ENCODE measurements around the gene SLC8A2. TPM values are rescaled to one million over a fixed set of nuclear protein-coding genes. Genes with fewer than 3 reads are reported as not detected.

The SLC8A2 gene
- total and polyA plus RNA-seq, 2 of the 4 experiments (the other 2 are of a cell fraction), result 0.05 TPM; not detected in 1

GRCh38 chr19:47458672-47459071, 13.0 kb downstream of the SLC8A2 start:
- H3K4ac ChIP-seq (ENCODE audit: low read depth, low read length), result no peak overlapping the region
- 22% methylated on average over 4 of the region's 5 CpGs; no CpG with 5 or more reads in 1 of the 2 experiments for WGBS, 2 experiments (ENCODE audit: extremely low coverage in 2 of 2, insufficient read length in 1 of 2)
- no peak for TF ChIP-seq RAD21 (IDR thresholded peaks at IDR 0.05; ENCODE audit: low read length)
- no peak for TF ChIP-seq CTCF (conservative IDR thresholded peaks at IDR 0.05; ENCODE audit: low read depth, low read length)
- no peak for TF ChIP-seq RCOR1 (IDR thresholded peaks at IDR 0.05; ENCODE audit: insufficient replicate concordance, low read length)
- no peak for TF ChIP-seq RFX5 (IDR thresholded peaks at IDR 0.05; ENCODE audit: low read depth, low read length)
- TF ChIP-seq ELK1 (IDR thresholded peaks at IDR 0.05; ENCODE audit: borderline replicate concordance, low read depth, low read length), result no peak
- TF ChIP-seq MAZ (IDR thresholded peaks at IDR 0.05; ENCODE audit: borderline replicate concordance, low read depth, low read length), result no peak
- TF ChIP-seq POLR2A (IDR thresholded peaks at IDR 0.05; ENCODE audit: low read depth, low read length), result no peak
- H4K91ac ChIP-seq (ENCODE audit: insufficient read depth, low read depth, low read length), result no peak overlapping the region
- intact Hi-C loops (cut with micrococcal nuclease), result no loop called here
- no peak overlapping the region for H3K4me2 ChIP-seq (ENCODE audit: low read depth, low read length)
- H4K8ac ChIP-seq (ENCODE audit: low read depth in 2 of 2, low read length in 2 of 2), result no peak overlapping the region
- DNase-seq (no peak), ATAC-seq (ENCODE audit: low read depth) (no peak)
- CTCF ChIA-PET, result no interaction called here
- H3K4me1 ChIP-seq (ENCODE audit: control insufficient read depth, insufficient read depth, low read length), result no peaks in the 10 kb centered on the region
- no peaks in the 10 kb centered on the region for H3K79me1 ChIP-seq (ENCODE audit: low read depth in 1 of 2, low read length in 2 of 2)
- no peaks in the 10 kb centered on the region for H3K36me3 ChIP-seq (ENCODE audit: control insufficient read depth, insufficient read depth, low read length)
- no peak overlapping the region for H3K23ac ChIP-seq (ENCODE audit: low read depth, low read length)
- H3K27me3 ChIP-seq (ENCODE audit: control insufficient read depth, insufficient read depth, low read length), result peaks cover 58% of the 10 kb centered on the region
- H3K18ac ChIP-seq (ENCODE audit: low read depth, low read length), result no peak overlapping the region
- H2BK5ac ChIP-seq (ENCODE audit: low read depth, low read length, poor library complexity, severe bottlenecking), result no peak overlapping the region
- dilution Hi-C loops (cut with HindIII; ENCODE audit: low sequenced_read_pairs, unreplicated experiment), result no loop called here
- H3K14ac ChIP-seq (replicated peaks; ENCODE audit: low read depth, low read length), result no peak overlapping the region
- H2BK15ac ChIP-seq (ENCODE audit: low read depth, low read length), result no peak overlapping the region
- no peak overlapping the region for H3K9ac ChIP-seq (ENCODE audit: low read depth, low read length)
- no peak overlapping the region for H2BK20ac ChIP-seq (ENCODE audit: low read depth, low read length)
- peaks cover 25% of the 10 kb centered on the region for H3K9me3 ChIP-seq (ENCODE audit: control insufficient read depth, insufficient read depth, low read length)
- H2AK9ac ChIP-seq (replicated peaks; ENCODE audit: low read depth, low read length, poor library complexity), result no peak overlapping the region
- H2AK5ac ChIP-seq (ENCODE audit: low read depth, low read length), result no peak overlapping the region
- no peak overlapping the region for H3K4me3 ChIP-seq (ENCODE audit: insufficient read depth, low read depth, low read length)
- no peak overlapping the region for H3K27ac ChIP-seq (ENCODE audit: insufficient read depth, low read length)
- in situ Hi-C loops (cut with MboI; ENCODE audit: low sequenced_read_pairs), result no loop called here
- no peak overlapping the region for H3K56ac ChIP-seq (ENCODE audit: extremely low read depth, insufficient read depth, low read length)
- H3K9me1 ChIP-seq (ENCODE audit: insufficient read depth, low read length), result peaks cover 4% of the 10 kb centered on the region; the same call in 1 of the 2 replicates
- no peak overlapping the region for H4K5ac ChIP-seq (ENCODE audit: low read depth, low read length)
- no TSS peak for BruUV-seq (replicated peaks)
- H2AFZ ChIP-seq (replicated peaks; ENCODE audit: low read length, poor library complexity), result no peak overlapping the region
- no peak overlapping the region for H2BK120ac ChIP-seq (ENCODE audit: low read depth, low read length)
- POLR2A ChIA-PET (ENCODE audit: unreplicated experiment), result no interaction called here
- no peaks in the 10 kb centered on the region for H4K20me1 ChIP-seq (ENCODE audit: insufficient read depth, low read length)

Measured in IMR-90 (cell line).